Stimulated activated CD4-positive, alpha-beta T cell treated with anti-CD3 and anti-CD28 coated beads, Interleukin-4, amount 100 ng/mL, for 1 hour (primary cell): ENCODE results near the gene IRF4.
A peak's percentile ranks its signal among the peaks of the same experiment; 100 is the strongest.

Experiments
- DNase-seq: peaks from one replicate; pipeline ENCODE4 v3.0.0-alpha.2; 2020

The IRF4 gene

DNA sequence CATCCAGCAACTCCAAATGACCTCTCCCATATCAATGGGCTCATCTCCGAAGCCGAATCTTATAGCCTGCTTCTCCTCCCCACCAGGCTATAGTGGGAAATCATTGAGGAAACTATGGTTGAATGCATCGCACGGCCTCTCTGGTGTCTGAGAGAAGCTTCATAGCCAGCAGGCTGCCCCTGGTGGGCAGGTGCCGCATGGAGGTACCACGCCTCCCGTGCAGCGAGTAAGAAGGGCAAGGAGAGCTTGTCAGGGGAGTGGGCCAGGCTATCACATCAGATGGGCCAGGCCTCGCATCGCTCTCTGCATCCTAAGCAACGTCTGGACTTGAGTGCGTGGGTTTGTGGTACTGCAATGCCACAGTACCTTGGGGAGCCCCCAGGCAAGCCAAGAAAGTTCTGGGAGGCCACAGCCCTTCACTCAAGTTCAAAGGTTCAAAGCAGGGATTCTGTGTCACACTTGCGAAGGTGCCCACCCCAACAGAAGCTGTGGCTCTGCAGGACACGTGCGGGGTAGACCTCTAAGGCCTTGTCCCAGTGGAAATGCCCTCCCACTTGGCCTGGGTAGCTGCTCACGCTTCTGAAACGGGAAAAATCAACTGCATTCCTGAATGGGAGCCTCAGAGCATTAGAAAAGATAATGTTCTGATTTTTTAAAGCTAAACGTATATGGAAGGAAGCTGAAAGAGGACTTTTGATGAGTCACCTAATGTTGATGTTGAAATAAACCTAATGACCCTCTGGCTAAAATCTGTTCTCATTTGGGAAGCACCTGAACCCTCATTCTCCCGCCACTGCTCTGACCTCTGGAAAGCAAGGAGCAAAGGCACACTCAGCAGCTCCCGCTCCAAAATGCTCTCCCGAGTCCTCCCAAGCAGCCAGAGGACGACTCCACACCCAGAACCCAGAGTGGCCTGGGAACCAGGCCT lies 8.4 kb upstream of the IRF4 start:
- DNase-seq = no peak

GRCh38 chr6:383856-384255 lies 7.7 kb upstream of the IRF4 start:
- no peak for DNase-seq

DNA sequence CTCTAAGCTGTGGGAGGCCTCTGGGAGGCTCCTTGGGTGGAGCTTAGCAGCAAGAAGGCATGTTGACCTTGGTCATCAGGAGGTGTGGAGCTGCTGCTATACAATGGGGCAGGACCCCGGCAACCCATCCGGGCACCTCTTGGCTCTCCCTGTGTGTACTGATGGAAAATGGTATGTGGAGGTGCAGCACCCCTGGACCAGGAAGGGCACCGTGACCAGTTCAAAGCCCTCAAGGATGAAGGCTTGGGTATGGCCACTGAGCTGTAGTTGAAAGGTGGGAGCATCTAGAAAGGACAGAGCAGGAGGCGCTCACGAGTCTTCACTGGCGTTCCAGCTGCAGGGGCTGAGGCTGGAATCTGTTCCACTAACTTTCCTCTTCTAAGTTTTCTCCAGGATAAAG lies 6.7 kb upstream of the IRF4 start:
- DNase-seq = no peak

- no peak for DNase-seq
These were observed 5.9 kb upstream of the IRF4 start for GRCh38 chr6:385614-386013.

DNA sequence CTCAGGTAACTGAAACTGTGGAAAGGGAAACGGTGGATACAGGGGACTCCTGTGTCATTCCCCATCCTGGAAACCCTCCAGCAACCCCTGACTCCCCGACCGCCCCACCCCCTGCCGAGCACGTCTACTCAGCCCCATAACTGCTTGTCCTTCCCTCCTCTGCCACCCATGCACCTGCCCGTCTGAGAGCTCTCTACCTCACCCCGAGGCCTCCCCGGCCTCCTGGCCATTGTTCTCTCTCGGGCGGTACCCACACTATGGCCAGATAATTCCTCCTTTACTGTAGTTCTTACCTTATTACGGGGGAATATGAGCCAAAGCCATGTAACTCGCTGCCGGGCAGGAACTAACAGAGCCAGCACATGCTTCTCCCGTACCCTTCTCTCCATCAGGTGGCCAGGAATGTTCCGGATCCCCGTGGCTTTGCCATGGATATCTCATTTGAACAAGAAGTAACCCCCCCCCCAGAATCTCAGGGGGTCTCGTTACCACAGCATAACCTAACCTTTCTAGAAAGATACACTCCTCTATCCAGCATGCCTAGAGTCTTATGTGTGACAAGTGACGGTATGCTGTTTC lies 4.8 kb upstream of the IRF4 start:
- no peak for DNase-seq

GRCh38 chr6:387293-387741 lies 4.2 kb upstream of the IRF4 start:
- DNase-seq = no peak

DNA sequence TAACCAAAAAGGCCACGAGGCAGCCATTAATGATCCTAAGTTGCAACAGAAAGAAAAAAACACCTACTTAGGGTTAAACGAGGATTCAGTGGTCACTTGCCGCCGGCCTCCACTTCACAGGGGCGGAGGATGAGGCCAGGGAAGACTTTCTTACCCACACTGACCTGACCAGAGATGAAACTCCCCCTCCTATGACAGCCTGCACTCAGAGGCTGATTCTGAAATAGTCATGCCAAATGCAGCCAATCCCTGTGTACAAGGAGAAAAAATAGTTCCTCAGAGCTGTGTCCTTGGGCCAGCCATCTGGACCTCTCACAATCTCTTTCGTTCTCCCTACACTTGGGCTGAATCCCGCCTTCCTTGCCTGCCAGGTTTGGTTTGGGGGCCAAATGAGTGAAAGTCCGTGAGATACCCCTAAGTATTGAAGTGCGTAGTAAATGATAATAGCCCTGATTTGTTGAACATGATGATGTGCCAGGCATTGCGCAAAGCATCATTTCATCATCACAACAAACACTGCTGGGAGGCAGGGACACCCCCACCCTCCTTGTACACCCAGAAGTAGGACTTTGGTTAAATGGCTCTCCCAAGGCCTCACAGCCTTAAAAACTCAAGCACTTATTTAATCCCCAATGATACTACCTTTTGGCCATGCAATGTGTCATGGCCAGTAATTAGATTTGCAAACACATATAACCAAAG lies 3.2 kb upstream of the IRF4 start:
- DNase-seq = no peak

GRCh38 chr6:389143-389542 lies 2.4 kb upstream of the IRF4 start:
- no peak for DNase-seq

GRCh38 chr6:389622-390021 lies 1.9 kb upstream of the IRF4 start:
- DNase-seq = no peak

- DNase-seq = peak; percentile 46
These were observed 516 bp upstream of the IRF4 start for GRCh38 chr6:390914-391558.

DNA sequence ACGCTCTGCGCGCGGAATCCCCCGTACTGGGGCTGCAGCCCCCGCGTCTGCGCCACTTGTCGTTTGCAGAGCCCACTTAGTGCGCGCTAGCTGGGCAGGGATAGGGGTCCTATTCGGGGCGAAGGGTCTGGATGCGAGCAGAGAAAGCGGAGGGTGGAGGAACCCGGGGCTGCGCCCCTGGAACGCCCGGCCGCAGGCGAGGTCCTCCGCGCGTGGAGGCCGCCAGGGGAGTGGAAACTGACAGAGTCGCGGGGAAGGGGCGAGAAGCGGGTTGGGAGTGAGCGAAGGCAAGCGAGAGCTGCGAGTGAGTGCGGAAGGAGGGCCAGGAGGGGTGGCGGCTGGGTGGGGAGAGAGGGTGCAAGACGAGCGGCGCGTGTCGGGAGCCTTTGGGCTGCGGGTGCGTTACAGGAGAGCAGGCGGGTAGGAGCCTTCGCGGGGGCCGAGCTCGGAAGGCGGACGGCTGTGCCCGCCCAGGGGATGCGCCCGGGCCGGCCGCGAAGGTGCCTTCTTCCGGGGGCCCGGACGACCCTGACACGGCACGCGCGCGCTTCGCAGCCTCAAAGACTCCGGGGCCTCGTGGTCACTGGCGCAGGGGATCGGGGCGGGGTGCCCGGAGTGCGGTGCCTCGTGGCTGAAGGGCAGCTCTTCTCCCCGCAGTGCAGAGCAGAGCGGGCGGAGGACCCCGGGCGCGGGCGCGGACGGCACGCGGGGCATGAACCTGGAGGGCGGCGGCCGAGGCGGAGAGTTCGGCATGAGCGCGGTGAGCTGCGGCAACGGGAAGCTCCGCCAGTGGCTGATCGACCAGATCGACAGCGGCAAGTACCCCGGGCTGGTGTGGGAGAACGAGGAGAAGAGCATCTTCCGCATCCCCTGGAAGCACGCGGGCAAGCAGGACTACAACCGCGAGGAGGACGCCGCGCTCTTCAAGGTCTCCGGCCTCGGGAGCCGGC lies 1.2 kb downstream of the IRF4 start:
- peak; percentile 56 for DNase-seq

GRCh38 chr6:393391-394221 lies 2.1 kb downstream of the IRF4 start:
- peak; percentile 69 for DNase-seq

DNA sequence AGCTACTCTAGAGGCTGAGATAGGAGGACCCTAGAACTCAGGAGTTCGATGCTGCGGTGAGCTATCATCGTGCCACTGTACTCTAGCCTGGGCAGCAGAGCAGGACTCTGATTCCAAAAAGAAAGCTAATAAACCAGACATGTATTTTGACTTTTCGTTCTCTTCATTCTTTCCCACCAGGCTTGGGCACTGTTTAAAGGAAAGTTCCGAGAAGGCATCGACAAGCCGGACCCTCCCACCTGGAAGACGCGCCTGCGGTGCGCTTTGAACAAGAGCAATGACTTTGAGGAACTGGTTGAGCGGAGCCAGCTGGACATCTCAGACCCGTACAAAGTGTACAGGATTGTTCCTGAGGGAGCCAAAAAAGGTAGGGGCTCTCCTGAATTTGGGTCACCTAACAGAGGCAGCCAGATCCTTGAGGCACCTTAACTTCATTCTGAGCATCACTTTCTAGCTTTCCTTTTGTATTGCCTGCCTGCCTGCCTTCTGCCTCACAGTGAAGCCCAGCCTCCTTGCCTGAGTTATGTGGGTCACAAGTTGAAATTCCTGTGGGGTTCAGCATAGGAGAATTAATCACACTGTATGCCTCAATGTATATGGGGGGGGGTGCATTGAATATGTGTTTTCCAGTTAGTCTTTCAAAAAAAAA lies 3.2 kb downstream of the IRF4 start:
- no peak for DNase-seq

GRCh38 chr6:395432-396125 lies 4.0 kb downstream of the IRF4 start:
- no peak for DNase-seq

- no peak for DNase-seq
These were observed 4.6 kb downstream of the IRF4 start for GRCh38 chr6:396126-396520.

- DNase-seq = no peak
These were observed 5.5 kb downstream of the IRF4 start for GRCh38 chr6:397056-397455.

DNA sequence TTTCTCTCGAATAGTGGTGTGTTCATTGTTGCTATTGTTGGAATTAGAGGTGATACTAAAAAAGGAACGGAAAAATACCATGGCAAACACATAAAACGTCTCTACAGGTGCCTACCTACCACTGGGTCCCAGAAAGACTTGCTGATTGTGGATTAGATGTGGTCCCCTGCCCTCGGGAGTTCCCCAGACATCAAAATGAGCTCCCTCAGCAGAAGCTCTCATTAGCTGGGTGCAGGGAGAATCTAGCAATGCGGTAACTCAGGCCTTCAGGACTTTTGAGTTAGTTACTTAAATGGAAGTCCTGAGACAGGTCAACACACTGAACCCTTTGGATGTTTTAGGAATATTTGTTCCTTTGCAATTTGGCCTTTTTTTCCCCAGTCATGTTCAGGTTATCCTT lies 6.1 kb downstream of the IRF4 start:
- DNase-seq = no peak

DNA sequence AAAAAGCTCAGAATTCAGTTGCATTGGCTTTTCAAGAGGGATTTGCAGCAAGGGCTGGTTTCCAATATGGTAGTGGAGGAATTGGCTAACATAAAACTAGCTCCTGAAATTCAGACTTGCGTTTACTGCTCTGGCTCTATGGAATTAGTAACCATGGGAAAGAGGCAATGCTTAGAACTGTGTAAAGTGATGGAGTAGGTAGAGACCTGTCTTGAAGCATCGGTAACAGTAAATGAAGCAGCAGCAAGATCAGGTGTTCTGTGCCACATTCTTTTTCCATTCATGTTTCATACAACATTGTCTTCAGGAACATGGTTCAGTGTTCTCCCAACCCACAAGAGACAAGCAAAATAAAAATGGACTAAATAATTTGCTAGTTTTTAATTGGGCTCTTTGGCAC lies 6.5 kb downstream of the IRF4 start:
- DNase-seq = no peak

DNA sequence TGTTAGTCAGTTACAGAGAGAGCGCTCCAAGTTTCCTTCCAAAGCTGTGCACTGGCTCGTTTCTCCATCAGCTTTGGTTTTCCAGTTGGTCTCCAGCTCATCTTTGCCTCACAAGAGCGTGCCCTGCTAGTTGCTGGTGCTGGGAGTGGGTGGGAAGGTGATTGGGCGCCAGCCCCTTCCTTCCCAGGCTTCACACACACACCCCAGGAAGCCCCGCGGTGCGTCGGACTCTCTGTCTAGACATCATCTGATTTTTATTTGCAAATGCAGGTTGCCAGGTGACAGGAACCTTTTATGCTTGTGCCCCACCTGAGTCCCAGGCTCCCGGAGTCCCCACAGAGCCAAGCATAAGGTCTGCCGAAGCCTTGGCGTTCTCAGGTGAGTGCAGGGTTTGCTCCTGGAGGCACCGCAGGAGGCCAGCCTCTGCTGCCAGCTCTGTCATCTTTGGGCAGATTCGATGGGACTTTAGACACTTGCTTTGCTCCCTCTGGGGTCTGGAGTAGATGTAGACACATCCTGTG lies 7.1 kb downstream of the IRF4 start:
- DNase-seq = peak; percentile 40
